GM04504 (cell line): ENCODE results near the gene BEST2.
"Not testable (repeated sequence)": the region's sequence is repeated elsewhere in the genome, so short reads cannot be mapped to it uniquely, and the experiment has no call there.

Source experiments
- DNase-seq: peaks from one replicate; pipeline ENCODE4 v3.0.0-alpha.2; 2012; ENCODE audit warnings: low read depth

BEST2 gene

DNA sequence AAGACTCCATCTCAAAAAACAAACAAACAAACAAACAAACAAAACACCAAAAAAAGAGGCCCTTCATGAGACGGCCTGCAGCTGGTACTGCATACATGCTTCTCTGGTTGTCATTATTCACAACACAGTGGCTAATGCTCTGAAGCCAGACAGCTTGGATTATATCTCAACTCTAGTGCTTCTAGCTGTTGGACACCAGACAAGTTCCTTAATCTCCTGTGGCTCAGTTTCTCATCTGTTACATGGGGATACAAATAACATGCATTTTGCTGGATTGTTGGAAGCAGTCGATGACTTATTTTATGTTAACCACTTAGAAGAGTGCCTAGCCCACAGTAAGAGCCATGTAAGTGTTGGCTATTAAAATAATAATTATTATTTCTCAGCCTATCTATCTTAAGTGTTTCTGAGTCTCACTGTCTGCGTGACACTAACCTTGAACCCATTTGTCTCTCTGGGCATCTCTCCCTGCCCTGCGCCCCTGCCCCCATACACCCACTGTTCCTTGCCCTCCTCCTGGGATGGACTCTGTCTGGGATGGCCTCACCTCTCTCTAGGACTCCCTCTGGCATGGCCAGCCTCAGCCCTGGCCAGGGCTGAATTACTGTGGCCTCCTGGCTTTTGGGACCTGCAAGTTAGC lies 36.6 kb downstream of the BEST2 start:
- DNase-seq: no peak

DNA sequence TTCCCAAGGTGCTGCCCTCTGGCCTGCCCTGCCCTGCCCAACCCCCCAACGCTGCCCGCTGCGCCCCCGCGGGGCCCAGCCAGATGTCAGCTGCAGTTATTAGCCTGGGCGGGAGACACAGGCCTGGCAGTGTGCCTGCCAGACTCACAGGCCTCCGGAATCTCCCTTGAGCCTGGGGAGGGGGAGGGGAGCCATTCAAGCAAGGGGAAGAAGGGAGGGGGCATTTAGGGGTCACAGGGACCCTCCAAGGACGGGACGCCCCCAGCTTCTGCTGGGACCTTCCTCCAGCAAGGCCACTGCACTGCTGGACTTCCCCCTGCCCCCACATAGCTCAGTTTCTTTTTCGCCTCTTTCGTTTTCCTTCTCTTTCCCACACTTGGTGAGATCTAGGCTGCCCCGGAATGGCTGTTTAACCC lies 37.1 kb downstream of the BEST2 start:
- DNase-seq: peak; percentile 54

DNA sequence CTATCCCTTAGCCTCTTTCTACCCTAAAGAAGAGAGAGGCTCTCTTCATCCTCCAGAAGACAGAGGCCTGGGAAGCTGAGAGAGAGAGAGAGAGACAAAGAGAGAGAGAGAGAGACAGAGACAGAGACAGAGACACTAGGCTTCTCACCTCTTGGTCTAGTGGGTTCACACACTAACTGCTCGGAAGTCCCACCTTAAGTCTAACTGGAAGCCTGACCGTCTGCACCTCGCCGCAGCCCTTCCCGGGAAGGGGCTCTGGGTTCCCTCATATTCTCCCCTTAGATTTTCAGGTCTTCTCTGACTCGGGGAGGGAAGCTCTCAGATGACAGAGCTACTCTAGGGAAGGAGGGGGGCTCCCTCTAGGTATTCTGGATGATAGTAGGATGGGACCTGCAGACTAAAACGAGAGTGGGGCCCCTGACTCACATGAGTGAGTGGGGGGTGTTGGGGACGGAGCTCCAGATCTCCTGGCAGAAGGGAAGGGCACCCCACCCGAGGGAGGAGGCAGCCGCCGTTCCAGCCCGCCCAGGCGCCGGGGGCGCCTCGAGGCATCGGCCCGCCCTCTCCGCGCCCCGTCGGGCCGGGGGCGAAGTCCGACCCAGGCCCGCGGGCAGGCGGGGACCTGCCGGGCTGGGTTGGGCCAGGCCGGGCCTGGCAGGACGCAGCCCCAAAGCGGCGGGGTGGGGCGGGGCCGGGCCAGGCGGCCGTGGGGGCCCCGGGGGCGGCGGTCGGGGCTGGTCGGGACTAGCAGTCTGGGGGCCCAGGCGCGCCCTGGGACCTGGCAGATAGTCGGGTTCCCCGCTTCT lies 37.7 kb downstream of the BEST2 start:
- DNase-seq: no peak

DNA sequence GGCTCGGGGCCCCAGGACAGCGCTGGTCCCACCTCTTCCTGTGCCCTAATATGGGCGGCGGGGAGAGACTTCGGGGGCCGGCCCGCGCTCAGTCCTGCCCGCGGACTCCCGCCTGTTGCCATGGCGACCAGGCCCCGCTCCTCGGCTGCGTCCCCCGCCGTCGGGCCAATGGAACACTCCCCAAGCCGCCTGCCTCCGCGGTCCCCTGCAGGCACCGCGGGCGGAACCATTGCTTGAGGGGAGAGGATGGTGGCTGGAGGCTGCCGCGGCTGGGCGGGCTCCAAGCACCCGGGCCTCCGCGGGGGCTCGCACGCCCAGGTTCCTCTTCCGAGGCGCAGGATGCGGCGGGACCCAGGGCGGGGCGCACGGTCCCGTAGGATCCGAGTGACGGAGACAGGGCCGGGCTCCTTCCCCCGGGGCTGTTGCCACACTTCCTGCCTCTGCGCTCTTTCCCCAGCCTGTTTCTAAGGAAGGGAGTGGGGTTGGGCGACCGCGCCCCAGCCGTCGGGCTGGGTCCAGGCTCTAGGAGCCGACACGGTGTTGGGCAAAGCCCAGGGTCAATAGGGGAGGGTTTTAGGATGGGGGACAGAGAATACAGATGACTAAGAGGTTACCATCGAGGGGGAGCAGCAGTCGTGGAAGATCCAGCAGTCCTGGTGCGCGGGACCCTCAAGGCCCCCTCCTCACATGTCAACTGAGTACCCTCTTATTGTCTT lies 38.5 kb downstream of the BEST2 start:
- DNase-seq: peak; percentile 91

DNA sequence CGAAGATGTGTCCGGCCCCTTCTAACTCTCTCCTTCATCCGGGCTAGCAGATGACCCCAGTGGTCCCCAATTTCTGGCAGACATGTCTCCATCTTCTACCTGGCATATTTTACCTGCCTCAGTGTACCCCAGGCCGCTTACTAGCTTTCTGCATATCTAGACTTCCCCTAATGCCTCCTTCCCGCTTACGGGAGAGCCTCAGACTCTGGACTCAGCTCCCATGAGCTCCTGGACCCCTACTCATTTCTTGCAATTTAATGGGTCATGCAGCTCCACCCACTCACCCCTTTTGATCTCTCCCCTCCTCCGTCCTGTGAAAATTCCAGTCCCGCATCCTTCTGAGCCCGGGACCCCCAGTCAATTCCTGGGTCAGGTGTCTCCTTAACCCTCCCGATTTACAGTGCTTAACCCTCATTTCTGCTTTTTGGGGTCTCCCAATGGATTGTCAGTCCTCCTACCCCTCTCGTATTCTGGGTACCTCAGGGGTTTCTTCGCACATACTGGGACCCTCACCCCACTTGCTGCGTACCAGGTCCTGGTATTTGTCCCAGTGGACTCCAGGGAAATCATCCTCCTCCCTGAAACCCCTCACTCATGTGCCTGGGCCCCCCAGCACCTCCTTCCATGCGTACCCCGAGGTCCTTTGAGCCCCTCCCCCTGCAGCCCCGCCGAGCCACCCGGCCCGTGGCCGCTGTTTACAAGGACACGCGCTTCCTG lies 39.2 kb downstream of the BEST2 start:
- no peak for DNase-seq

DNA sequence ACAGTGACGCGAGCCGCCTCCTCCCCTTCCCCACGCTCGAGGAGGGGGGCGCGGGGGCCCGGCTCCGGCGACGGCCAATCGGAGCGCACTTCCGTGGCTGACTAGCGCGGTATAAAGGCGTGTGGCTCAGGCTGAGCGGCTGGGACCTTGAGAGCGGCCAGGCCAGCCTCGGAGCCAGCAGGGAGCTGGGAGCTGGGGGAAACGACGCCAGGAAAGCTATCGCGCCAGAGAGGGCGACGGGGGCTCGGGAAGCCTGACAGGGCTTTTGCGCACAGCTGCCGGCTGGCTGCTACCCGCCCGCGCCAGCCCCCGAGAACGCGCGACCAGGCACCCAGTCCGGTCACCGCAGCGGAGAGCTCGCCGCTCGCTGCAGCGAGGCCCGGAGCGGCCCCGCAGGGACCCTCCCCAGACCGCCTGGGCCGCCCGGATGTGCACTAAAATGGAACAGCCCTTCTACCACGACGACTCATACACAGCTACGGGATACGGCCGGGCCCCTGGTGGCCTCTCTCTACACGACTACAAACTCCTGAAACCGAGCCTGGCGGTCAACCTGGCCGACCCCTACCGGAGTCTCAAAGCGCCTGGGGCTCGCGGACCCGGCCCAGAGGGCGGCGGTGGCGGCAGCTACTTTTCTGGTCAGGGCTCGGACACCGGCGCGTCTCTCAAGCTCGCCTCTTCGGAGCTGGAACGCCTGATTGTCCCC lies 39.9 kb downstream of the BEST2 start, which contains the start of gene JUNB:
Gene JUNB (plus strand): TSS at position 142 of the 706 bp plus-strand sequence. CDS start 286 bp downstream, at position 428.
- DNase-seq: peak; percentile 95

DNA sequence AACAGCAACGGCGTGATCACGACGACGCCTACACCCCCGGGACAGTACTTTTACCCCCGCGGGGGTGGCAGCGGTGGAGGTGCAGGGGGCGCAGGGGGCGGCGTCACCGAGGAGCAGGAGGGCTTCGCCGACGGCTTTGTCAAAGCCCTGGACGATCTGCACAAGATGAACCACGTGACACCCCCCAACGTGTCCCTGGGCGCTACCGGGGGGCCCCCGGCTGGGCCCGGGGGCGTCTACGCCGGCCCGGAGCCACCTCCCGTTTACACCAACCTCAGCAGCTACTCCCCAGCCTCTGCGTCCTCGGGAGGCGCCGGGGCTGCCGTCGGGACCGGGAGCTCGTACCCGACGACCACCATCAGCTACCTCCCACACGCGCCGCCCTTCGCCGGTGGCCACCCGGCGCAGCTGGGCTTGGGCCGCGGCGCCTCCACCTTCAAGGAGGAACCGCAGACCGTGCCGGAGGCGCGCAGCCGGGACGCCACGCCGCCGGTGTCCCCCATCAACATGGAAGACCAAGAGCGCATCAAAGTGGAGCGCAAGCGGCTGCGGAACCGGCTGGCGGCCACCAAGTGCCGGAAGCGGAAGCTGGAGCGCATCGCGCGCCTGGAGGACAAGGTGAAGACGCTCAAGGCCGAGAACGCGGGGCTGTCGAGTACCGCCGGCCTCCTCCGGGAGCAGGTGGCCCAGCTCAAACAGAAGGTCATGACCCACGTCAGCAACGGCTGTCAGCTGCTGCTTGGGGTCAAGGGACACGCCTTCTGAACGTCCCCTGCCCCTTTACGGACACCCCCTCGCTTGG lies 40.7 kb downstream of the BEST2 start:
- no peak for DNase-seq

DNA sequence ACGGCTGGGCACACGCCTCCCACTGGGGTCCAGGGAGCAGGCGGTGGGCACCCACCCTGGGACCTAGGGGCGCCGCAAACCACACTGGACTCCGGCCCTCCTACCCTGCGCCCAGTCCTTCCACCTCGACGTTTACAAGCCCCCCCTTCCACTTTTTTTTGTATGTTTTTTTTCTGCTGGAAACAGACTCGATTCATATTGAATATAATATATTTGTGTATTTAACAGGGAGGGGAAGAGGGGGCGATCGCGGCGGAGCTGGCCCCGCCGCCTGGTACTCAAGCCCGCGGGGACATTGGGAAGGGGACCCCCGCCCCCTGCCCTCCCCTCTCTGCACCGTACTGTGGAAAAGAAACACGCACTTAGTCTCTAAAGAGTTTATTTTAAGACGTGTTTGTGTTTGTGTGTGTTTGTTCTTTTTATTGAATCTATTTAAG lies 41.3 kb downstream of the BEST2 start:
- DNase-seq: no peak

DNA sequence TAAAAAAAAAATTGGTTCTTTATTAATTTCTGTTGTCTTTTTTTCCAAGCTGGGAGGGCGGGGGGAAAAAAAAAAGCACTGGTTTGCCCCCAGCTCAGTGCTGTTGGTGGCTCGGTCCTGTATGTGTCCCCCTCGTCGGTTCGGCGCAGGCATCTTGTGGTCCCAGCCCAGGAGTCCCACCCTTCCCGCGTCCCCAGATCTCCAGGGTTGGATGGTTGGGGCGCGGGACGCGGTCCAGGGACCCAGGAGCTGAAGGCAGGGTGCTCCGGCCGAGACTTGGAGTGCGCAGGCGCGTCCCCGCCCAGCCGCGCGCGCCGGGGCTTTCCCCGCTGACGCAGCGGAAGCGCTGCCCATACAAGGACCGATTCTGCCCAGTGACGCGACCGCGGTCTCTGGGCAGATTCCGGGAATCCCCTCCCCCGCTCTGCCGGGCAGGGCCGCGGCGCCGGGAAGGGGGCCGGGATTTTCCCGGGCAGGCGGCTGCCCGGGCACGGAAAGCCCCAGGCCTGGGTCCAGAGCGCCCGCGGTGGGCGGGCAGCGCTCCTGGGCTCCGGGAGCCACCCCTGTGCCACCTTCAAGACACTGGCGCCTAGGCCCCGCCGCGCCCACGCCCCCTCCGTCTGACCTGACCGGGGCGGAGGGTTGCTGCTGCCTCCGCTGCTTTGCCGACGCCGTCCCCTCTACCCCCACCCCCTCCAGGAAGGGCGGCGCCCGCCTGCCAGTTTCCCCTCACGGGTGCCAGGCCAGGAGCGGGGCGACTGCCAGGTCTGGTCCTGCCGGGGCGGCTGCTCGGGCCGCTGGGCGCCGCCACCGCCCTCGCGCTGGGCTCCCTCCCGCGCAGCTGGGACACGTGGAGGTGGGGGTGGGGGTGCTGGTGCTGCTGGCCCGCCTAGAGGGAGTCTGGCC lies 42.0 kb downstream of the BEST2 start:
- peak; percentile 90 for DNase-seq

DNA sequence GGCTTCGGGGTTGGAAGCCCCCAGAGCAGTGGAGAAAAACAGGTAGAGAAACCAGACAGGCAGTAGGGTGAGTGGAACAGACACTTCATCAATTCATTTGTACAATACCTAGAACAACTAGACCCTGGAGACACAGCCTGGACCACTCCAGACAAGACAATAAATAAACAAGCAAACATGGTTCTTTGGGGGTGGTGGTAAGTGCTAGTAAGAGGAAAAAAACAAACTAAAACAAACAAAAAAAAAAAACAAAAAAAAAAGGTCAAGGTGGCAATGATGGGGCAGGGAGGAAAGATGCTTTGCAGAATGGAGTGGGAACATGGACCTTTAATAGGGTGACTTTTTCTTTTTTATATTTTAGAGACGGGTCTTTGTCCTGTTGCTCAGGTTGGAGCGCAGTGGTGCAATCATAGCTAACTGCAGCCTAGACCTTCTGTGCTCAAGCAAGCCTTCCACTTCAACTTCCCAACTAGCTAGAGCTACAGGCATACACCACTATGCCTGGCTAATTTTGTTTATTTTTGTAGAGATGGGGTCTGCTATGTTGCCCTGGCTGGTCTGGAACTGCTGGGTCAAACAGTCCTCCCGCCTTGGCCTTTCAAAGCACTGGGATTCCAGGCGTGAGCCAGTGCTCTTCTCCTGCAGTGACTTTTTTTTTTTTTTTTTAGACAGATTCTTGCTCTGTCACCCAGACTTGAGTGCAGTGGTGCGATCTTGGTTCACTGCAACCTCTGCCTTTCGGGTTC lies 42.8 kb downstream of the BEST2 start:
- DNase-seq: no peak

DNA sequence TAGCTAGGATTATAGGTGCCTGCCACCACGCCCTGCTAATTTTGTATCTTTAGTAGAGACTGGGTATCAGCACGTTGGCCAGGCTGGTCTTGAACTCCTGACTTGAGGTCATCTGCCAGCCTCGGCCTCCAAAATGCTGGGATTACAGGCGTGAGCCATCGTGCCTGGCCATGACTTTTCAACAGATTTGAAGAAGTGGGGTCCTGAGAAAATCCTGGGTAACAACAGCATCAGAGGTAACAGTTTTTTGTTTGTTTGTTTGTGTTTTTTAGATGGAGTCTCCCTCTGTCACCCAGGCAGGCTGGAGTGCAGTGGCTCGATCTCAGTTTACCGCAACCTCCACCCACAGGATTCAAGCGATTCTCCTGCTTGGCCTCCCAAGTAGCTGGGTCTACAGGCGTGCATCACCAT lies 43.4 kb downstream of the BEST2 start:
- no peak for DNase-seq

DNA sequence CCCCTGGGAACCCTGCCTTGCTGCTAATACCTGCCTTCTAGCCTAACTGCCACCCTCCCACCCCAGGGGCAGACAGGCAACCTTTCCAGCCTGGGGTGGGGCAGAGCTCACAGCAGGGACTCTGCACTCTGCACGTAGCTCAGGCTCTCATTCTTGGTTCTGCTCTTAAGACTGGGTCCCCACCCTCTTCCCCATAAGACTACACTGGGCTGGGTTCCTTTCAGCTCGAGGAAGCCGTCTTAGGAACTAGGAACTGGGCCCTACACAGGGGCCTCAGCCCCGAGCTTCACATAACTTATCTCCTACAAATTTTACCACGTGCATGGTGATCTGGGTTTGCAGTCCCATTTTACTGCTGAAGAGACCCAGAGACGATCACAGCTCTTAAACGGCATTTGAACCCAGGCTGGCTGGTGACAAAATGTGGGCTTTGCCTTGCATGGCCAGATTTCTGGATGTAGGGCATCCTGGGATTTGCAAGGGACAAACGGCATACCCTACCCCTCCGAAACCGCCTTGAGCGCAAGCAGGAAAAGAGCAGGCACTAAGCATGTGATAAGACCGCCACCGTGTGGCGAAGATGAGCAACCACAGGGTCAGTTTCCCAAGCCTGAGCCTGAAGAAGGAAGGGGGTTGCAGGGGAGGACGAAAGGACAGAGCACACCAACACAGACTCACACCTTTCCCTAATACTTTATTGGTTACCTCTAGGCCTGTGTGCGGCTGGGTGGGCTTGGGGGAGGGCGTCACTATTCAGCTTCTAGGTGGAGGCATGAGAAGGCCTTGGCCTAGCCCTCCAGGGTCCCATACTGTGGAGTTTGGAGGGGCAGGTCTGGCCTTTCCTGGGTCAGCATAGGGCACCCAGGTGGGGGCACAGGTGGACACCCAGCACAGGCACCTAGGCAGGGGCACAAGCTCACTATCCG lies 44.8 kb downstream of the BEST2 start:
- DNase-seq: no peak

DNA sequence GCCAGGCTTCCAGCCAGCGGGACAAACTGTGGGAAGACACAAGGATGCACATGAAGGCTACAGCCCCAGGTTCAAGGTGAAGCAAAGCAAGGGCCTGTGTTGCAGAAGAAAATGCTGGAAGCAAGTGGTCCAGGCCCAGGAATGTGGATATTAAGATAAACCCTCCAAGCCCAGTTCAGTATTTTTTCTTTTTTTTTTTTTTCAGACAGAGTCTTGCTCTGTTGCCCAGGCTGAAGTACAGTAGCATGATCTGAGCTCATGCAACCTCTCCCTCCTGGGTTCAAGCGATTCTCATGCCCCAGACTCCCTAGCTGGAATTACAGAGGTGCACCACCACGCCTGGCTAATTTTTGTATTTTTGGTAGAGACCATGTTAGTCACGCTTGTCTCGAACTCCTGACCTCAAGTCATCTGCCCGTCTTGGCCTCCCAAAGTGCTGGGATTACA lies 45.6 kb downstream of the BEST2 start:
- no peak for DNase-seq

DNA sequence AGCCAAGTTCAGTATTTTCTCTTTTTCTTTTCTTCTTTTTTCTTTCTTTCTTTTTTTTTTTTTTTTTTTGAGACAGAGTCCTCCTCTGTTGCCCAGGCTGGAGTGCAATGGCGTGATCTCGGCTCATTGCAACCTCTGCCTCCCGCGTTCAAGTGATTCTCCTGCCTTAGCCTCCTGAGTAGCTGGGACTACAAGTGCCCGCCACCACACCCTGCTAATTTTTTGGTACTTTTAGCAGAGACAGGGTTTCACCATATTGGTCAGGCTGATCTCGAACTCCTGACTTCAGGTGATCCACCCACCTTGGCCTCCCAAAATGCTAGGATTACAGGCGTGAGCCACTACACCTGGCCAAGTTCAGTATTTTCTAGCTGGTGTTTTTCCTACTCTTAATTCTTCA lies 46.0 kb downstream of the BEST2 start:
- DNase-seq: not testable (repeated sequence)

DNA sequence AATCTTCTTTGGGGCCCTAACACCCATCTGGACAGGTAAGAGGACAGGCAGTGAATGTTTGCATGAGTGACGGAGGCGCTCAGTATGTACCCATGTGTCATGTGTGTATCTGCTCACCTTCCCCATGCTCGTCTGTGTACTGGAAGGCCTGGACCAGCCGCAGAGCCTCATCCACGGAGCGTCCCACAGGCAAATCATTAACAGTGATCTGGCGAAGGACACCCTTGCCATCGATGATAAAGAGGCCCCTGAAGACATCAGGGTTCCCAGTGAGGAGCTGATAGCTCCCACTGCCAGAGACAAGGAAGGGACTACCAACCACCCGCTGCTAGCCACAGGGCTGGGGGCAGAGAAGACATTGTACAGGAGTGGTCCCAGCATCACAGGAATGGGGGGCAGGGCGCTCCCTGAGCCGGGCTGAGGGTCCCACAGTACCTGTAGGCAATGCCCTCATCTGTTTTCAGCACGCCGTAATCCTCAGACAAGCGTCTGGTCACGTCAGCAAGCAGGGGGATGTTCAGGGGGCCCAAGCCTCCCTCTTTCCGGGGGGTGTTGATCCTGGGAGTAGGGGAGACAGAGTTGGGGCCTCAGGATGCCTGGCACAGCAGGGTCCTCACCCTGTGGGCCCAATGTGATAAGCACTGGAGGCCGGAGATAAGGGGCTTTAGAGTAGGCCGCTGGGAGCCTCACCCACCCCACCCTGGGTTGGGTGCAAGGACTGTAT lies 48.3 kb downstream of the BEST2 start:
- DNase-seq: no peak

DNA sequence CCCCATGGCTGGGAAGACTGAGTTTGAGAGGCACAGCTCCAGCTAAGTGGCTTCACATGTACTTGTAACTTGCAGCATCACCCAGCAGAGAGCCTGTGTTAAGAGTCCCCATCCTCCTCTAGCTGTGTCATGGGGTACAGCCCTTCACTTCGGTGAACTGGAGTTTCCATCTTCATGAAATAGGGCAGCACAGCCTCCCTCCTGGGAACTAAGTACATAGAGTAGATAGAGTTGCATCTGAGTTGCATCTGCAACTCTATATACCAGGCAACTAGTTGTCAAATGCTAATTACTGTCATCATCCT lies 48.8 kb downstream of the BEST2 start:
- DNase-seq: no peak

DNA sequence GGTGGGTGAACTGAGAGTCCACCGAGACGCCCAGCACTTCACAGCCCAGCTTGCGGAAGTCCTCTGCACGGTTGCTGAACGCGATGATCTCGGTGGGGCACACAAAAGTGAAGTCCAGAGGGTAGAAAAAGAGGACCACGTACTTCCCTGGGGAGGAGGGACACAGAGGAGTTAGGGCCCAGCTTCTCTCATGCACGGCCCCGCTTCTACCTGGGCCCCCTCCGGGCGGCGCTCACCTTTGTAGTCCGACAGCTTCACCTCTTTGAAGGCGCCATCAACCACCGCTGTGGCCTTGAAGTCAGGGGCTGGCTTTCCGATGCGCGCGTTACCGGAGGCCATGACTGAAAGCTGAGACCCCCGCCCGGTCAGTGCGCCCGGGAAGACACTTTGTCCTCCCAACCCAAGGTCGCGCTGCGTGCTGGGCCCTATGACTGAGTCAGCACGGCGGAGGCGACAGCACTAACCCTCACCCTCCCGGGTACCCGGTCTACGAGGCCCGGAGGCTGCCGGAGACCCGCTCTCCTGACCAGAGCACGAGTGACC lies 49.4 kb downstream of the BEST2 start:
- no peak for DNase-seq
